ENCODE measurements around the gene TECTB. TPM values are rescaled to one million over a fixed set of nuclear protein-coding genes. Genes with fewer than 3 reads are reported as not detected.

TECTB gene
- total RNA-seq, 2 donors from 2014 or later, result not detected

- Histone ChIP-seq H3K9me3 (no peaks in the 10 kb centered on the region), H3K4me3 (no peak overlapping the region), H3K27me3 (no peaks in the 10 kb centered on the region), H3K27ac (no peak overlapping the region), H3K4me1 (peaks cover 0 to 3% of the 10 kb centered on the region in 2 donors), H3K36me3 (no peaks in the 10 kb centered on the region)
- no peak for DNase-seq (ENCODE audit: low spot score)
- no peak for TF ChIP-seq CTCF (IDR thresholded peaks at IDR 0.05)
Measured at GRCh38 chr10:112353046-112353445, 69.8 kb downstream of the TECTB start.

Small RNA genes lying within 50 kb of the gene (microRNA-seq; reads per million reads assigned to microRNA genes)
- gene MIR6715A (ENCODE audit: borderline number of aligned reads in 2 of 2, borderline replicate concordance in 1 of 2), result 0 reads per million in 2 donors
- 0 reads per million in 2 donors for gene MIR6715B (ENCODE audit: borderline number of aligned reads in 2 of 2, borderline replicate concordance in 1 of 2)

Other genes with a start within 250 kb of the TECTB start
- 1 to 10 TPM; 7.8 to 9.3 TPM for gene GPAM, start 99.6 kb upstream of the TECTB start, total RNA-seq
- gene ACSL5, start 90.7 kb downstream of the TECTB start, total RNA-seq, result 10 to 100 TPM in 1 of 2 donors, 1 to 10 TPM in 1; 9.2 to 12.0 TPM
- 10 to 100 TPM; 11.0 to 12.8 TPM for gene ZDHHC6, start 163.5 kb downstream of the TECTB start, total RNA-seq
- gene VTI1A, start 163.8 kb downstream of the TECTB start, total RNA-seq, result 10 to 100 TPM; 21.0 to 29.6 TPM

All from right atrium auricular region (tissue), 2 donors.